HG03520 (cell line): ENCODE measurements around the gene SRRD.
"Not testable (repeated sequence)": the region's sequence is repeated elsewhere in the genome, so short reads cannot be mapped to it uniquely, and the experiment has no call there.

Experiments
- ATAC-seq: cut with Tn5 transposase; IDR thresholded peaks from one replicate; pipeline ENCODE4 v1.9.1; 2021; ENCODE audit warnings: mild to moderate bottlenecking, moderate library complexity; ENCODE audit not compliant: unreplicated experiment

Gene SRRD, protein sequence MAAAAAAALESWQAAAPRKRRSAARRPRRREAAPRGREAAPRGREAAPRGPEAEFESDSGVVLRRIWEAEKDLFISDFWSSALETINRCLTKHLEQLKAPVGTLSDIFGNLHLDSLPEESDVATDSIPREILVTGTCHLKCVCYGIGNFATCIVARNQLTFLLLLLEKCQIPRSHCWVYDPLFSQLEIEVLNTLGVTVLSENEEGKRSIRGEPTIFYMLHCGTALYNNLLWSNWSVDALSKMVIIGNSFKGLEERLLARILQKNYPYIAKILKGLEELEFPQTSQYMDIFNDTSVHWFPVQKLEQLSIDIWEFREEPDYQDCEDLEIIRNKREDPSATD

DNA sequence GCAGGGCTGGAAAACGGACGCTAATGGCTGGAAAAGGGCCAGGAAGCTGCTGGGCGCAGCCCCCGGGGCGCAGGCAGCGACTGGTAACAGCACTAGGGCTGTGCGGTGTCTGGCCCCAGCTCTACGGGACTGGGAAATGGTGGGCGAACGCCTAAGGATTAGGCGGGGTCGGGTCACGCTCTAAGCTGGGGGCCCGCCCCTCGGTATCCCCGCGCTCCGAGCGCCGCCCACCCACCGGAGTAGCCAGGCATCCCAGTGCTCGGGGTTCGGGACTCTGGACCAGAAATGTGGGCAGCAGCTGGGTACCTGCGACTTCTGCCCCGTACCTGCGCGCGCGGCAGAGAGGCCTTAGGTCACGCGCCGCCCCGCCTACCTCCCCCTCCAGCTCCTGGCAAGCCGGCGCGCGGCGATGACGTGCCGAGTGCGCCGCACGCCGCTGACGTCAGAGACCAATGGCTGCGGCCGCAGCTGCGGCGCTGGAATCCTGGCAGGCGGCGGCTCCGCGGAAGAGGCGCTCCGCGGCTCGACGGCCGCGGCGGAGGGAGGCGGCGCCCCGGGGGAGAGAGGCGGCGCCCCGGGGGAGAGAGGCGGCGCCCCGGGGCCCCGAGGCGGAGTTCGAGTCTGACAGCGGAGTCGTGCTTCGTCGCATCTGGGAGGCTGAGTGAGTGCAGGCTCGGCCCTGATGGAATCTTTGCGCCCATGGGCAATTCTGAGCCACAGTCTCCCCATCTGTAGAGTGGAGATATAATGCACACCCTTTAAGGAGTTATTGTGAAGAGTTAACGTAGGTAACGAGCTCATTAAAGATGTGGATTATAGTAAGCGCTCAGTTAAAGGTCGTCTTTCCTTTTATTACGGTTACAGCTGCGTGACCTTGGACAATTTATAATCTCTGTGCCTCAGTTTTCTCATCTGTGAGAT, at the start of gene SRRD, which contains the start of gene HPS4:
Gene SRRD (plus strand): TSS at position 439 of the 921 bp plus-strand sequence. CDS start 14 bp downstream, at position 453.
Gene HPS4 (minus strand): TSS at position 345 of the 921 bp plus-strand sequence. CDS start 2,021 bp downstream, outside the sequence.
- ATAC-seq = peak; percentile 59

DNA sequence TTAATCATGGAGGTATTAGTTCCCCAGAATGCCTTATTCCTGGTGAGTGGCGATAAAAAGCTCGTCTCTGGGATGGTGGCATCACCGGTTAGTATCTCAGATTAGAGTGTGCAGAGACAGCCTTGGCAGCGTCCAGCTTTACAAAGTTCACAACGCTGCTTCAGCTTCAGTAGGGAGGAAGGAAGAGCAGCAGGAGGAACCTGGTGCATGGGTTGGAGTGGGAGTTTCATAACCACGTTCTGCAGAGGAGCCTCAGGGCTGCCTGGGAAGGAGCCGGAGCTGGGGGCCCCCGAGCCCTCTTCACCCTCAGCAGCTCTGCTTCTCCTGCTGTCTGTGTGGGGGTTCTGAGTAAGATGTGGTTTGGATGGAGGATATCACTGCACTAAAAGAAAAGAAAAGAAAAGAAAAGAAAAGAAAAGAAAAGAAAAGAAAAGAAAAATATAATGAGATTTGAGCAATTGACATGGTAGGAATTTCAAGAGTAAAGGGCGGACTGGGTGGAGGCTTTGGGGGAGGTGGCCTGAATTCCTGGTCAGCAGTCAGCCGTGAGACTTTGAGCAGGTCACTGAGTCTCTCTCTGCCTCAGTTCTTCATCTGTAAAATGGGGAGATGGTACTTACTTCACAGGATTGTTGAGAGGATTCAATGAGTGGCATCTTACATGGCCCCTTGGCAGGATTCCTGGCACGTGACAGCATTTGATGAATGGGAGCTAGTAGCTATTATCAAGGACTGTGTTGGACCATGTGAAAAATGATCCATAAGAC, 48.2 kb upstream of the SRRD start:
- no peak for ATAC-seq

DNA sequence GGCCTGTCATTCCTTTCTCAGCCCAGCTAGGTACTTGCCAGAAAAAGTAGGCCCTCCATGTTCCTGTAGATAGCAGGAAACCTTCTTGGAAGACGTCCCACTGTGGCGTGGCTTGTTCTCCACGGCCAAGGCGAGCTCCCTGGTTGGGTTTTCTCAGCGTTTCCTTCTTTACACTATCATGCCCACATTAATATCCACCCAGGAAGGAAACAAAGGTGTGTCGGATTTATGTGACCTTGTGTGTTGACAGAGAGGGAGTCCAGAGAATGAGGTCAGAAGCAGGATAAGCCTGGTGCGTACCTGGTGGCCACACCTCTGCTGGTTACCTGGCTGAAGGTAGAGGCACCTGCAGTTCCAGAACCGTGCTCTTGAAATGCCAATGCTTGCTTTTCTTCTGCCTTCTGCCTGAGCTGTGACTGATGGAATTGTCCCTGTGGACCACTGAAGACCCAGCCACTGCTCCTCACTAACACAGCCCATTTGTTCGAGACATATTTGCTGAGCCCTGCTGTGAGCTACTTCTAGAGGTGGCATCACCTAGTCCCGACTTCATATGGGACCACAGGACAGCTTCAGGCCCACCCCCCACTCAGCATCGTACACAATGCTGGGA, 46.7 kb upstream of the SRRD start:
- no peak for ATAC-seq

DNA sequence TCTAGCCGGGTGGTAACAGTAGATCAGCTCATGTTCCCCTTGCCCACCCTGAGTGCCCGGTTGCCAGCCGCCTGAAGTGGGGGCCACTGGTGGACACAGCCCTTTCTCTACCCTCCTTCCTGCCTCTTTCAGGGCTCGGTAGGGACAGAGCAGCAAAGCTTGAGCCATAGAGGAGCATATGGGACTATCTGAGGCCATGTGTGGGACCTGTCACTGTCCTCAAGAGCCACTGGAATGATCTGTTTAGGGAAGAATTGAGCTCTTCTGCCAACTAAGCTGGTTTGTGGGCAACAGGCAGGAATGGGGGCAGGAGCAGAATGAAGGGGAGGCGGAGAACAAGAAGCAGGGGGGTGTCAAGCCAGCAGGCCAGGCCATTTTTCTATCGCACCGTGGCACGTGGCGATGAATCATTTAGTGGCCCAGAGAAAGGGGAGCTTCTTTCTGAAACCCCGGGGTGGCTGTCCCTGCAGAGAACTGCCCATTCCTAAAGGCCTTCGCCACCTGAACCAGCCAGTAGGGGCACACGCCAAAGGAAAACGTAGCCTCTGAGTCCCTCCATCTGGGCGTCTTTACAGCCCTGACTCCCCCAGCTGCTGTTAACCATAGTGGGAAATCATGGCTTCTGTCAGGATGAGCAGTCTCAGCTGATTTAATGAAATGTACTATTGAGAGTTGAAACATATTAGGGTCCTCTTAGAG, 45.8 kb upstream of the SRRD start:
- no peak for ATAC-seq

DNA sequence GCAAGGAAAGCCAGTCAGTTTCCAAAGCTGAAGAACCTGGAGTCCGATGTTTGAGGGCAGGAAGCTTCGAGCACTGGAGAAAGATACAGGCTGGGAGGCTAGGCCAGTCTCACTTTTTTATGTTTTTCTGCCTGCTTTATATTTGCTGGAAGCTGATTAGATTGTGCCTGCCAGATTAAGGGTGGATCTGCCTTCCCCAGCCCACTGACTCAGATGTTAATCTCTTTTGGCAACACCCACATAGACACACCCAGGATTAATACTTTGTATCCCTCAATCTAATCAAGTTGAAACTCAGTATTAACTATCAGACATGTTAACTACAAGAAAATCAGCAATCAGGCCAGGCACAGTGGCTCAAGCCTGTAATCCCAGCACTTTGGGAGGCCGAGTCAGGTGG, 44.9 kb upstream of the SRRD start:
- ATAC-seq = not testable (repeated sequence)

DNA sequence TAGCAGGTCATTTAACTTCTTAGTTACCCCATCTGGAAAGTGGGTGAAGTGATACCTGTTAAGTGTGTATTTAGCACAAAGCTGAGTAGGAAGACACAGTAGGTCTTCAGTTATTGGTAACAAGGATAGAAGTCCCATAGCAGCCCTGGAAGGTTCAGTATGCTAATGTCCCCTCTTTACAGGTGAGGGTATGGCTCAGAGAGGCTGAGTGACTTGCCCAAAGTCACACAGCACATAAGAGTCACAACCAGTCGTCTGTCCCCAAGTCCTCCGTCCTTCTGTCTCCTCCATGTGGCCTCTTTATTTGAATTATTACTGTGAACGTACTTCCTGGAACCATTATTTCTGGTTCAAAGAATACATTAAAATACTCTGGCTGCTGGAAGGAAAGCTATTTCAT, 44.1 kb upstream of the SRRD start:
- no peak for ATAC-seq

DNA sequence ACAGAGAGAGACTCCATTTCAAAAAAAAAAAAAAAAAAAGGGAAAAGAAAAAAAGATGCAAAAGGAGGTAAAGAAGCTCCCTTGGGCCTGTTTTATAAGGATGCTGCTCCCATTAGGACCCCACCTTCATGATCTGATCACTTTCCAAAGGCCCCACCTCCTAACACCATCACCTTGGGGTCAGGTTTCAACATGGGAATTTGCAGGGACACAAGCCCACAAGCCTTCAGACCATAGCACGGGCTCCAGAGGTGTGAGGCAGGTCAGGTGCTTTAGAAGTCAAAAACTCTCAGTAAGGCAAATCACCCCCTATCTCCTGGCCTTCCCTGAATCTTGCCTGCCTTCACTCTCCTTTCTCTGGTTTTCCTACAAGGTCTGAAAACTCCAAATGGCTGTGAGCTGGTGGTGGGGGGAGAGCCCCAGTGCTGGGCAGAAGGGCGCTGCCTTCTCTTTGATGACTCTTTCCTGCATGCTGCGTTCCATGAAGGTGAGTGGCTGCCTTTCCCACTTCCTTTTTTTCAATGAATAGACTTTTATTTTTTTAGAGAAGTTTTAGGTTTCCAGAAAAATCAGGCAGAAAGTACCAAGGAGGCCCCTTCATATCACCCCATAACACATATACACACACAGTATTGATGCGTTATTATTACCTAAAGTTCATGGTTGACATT, 41.5 kb upstream of the SRRD start:
- ATAC-seq = no peak

DNA sequence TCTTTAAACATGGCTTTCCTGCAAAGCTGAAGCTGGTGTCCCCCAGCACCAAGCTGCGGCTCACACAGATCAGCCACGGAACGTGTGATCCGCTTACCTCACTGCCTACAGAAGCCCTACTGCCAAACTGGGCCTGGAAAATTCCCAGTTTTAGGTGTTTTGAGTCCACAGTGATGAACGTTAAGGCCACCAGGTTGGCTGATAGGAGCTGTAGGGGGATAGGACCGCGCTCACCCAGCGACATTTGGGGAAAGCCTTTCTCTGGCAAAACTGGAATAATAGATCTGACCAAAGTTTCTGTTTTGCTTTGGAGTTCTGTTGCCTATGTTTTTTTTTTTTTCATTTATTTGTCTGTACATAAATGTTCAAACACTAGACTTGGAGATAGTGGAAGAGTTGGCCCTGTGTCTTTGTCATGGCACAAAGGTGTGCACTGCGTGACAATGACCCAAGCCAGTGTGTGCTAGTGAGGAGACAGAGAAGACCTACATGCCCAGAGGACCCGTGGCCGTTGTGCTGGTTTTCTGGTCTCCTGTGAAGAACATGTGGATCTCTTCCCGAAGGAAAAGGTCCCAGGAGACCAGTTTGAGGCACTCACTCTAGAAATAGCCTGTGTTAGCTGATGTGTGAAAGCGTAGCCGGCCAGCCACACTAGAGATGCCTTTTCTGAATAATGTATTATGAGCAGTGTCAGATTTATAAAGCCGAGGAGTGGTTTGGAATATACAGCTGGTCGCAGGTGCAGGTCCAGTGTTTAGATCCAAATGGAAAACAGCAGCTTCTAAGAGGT, 39.6 kb upstream of the SRRD start:
- ATAC-seq = no peak

DNA sequence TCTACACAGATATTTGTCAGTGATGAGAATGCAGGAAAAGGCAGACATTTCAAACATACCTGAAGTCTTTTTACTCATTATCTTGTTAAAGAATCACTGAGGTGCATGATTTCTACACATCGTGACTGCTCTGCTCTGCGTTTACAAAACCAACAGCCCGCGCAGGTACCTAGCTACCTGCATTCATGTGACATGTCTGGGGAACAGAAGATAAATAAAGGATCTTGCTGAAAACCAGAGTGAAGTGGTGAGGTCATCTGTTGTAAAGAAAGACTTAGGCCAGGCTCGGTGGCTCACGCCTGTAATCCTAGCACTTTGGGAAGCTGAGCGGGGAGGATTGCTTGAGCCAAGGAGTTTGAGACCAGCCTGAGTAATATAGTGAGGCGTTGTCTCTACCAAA, 38.9 kb upstream of the SRRD start:
- ATAC-seq = no peak

DNA sequence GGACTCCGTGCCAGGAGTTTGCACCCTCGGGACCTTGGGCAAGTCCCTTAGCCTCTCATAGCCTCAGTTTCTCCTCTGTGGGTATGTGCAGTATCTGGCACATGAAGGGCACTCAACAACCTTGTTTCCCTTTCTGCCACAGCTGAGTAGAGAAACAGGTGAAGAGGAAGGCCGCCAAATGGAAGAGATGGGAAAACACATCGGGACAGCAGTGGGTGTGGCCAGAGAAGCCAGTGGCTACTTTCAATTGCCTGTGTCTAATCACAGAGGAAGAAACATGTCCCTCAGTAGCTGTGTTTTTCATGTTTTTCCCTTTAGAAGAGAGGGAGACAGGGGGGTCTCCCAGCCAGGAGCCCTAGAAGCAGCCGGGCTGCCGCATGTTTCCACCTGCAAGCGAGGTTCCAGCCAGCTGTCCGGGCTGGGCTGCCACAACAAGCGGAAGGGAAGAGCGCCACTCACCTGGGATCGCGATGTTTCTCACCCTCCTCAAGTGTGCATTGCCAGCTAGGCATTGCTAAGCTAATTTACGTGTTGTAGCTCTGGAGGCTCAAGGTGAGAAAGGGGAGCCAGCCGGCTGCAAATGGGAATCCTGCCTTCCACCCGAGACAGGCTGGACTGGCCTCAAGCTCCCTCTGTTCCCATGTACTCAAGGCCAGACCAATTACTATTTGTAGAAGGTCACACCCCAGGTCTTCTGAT, 38.0 kb upstream of the SRRD start:
- ATAC-seq = no peak

DNA sequence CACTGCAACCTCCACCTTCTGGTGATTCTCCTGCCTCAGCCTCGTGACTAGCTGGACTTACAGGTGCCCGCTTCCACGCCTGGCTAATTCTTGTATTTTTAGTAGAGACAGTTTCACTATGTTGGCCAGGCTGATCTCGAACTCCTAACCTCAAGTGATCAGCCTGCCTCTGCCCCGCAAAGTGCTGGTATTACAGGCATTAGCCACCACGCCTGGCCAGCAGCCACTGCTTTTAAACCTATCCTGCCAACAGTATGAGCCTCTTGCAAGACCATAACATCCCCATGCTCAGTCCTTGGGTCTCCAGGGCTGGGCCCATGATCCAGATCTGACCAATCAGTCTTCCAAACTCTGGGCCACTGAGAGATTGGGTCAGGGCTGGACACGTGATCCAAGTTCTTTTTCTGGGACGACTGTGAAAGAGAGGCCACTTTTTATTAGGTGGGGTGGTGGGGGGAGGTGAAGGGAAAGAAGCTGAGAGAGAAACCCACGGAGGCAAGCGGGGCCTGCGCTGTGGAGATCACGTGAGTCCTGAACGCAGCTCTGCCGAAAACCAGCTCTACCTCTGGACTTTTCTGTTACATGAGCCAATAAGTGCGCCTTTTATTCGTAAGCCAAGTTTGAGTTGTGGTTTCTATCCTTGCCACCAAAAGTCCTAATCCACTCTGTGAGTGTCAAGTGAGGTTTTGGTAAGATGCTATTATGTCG, 36.7 kb upstream of the SRRD start:
- no peak for ATAC-seq

DNA sequence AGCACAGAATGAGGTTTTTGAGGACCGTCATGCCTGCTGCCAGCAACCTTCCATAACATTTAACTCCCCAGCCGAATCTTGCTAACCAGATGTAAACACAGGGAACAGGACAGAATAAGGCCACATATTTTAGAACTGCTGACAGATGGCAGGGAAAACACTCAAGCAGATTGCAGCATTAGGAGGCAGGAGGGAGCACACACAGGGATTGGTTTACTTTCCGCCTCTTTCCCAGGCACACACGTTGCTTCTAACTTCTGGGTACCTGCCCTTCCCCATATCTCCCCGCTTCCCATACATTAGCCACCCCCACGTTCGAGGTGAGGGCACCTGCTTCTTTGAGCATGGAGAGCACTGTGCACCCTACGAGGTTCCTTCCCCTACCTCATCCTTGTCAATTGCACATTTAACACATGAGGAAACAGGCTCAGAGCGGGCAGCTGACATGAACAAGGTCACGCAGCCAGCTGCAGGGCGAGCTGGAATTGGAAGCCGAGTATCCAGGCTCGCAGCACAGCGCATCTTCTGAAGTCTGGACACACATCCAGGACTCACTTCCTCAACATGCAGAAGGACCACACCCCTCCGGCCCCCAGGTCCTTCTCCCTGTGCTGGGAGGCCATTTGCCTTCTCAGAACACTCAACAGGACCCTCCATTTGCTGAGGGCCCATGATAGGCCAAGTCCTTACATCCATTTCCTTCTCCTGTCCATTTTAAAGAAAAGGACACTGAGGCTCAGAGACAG, 35.9 kb upstream of the SRRD start:
- ATAC-seq = no peak

DNA sequence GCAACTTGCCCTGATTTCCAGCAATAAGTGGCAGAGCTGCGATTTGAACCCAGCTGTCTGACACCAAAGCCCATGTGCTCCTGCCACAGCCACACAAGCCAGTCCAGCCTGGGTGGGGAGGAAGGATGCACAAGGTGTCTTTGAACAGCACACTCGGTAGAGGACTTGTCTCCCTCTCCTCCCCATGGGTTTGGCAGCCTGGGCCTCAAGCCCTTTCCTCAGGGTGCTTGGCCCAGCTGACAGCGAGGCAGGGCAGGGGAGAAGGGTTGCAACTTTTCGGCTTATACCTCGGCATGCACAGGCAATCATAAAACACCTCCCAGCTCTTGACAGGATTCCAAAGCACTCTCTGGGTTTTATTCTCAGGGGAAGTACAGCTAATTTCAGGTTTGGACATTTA, 35.3 kb upstream of the SRRD start:
- no peak for ATAC-seq

DNA sequence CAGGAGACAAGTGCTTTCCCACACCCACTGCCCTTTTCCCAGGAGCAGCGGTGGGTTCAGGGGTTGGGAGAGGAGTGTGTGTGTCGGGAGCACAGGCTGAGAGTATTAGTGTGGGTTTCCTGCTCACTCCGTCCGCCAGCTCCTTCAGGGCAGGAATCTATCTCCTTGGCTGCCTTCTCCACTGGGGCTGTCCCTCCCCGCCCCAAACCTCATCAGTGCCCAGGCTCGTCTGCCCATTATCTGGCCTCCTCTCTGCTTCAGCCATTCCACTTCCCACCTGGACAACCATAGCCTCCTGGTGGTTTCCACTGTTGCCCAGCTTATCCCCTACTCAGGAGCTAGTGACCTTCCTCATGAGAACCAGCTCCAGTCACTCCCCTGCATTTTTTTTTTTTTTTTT, 34.7 kb upstream of the SRRD start:
- no peak for ATAC-seq

DNA sequence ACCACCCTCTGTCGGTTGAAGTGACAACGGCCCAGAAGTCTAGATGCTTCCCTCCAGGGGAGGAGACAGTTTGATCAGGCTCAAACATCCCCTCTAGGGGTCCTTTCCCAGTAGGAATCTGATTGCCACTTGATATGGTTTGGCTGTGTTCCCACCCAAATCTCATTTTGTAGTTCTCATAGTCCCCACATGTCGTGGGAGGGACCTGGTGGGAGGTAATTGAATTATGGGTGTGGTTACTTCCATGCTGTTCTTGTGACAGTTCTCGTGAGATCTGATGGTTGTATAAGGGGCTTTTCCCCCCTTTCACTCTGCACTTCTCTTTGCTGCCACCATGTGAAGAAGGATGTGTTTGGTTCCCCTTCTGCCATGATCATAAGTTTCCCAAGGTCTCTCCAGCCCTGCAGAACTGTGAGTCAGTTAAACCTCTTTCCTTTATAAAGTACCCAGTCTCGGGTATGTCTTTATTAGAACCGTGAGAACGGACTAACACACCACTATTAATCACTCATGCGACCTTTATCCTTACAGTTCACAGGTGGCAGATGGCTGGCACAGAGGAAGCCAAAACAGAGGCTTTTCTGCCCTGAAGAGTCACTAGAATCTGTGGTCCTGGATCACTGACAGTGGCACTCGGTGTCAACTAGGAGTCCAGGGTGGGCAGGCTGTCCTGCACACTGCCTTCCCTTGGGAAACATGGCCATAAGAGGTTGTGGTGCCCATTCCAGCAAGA, 33.1 kb upstream of the SRRD start:
- ATAC-seq = no peak
